A549 (cell line): ENCODE measurements around the gene SMG1.
"Not testable (repeated sequence)": the region's sequence is repeated elsewhere in the genome, so short reads cannot be mapped to it uniquely, and the experiment has no call there.

Source experiments
- CHD2 ChIP-seq: fragments of 150-350 bp; IDR thresholded peaks from 2 replicates; pipeline ENCODE4 v1.6.1; 2014; ENCODE audit warnings: low read length; ENCODE audit not compliant: partially characterized antibody
- CTCF ChIP-seq: fragments of >200 bp; sonication (Bioruptor Twin); formaldehyde crosslinking; IDR thresholded peaks from 3 replicates; pipeline ENCODE4 v1.5.1; 2016
- HMGXB4 ChIP-seq: fragments of 250-450 bp; sonication (Bioruptor Pico); IDR thresholded peaks from 2 replicates; pipeline ENCODE4 v1.5.0; 2021; ENCODE audit warnings: mild to moderate bottlenecking, moderate library complexity, borderline replicate concordance
- JUNB ChIP-seq: fragments of >200 bp; sonication (Bioruptor Twin); formaldehyde crosslinking; IDR thresholded peaks from 2 replicates; pipeline ENCODE4 v1.6.1; 2016
- MAFK ChIP-seq: fragments of 450-650 bp; IDR thresholded peaks from 2 replicates; pipeline ENCODE4 v1.6.1; 2014; ENCODE audit not compliant: partially characterized antibody
- PBX3 ChIP-seq: IDR thresholded peaks from 2 replicates; pipeline ENCODE4 v1.6.1; 2012
- RAD21 ChIP-seq, 2 experiments: fragments of >200 bp in 1 of 2; sonication (Bioruptor Twin) in 1 of 2; formaldehyde crosslinking in 1 of 2; IDR thresholded peaks in 1 of 2; conservative IDR thresholded peaks in 1 of 2; 2 replicates in 1 of 2; 3 replicates in 1 of 2; pipeline ENCODE4 v1.6.1; 2012 to 2018; ENCODE audit warnings: inconsistent platforms in 1 of 2

GRCh38 chr16:18902778-18903177 lies 23.4 kb downstream of the SMG1 start:
- TF ChIP-seq PBX3; CTCF; JUNB; MAFK; RAD21 (conservative IDR thresholded peaks at IDR 0.05 in 1 of 2, IDR thresholded peaks at IDR 0.05 in 1 of 2); HMGXB4 (CRISPR knock-in tag); CHD2: not testable (repeated sequence)
